PC-3 (cell line): Measurements from ENCODE around the gene SRGAP1. TPM values are rescaled to one million over a fixed set of nuclear protein-coding genes. Genes with fewer than 3 reads are reported as not detected.

ENCODE experiments used
- ATAC-seq: fragments of 200-7000 bp; cut with Tn5 transposase; 2 replicates; pipeline ENCODE4 v1.9.1; 2020; ENCODE audit warnings: mild to moderate bottlenecking, moderate library complexity
- BruUV-seq: library from RNA; stranded (reverse); fragments of 400-500 nt; replicated peaks from 2 replicates; lab custom pipeline; 2021; lab: Mats Ljungman, UMichigan
- CTCF ChIA-PET: fragments of 300-600 bp; sonication (Branson Sonifier 250); formaldehyde crosslinking; loops from one replicate; lab custom pipeline; 2022; ENCODE audit warnings: antibody characterized with exemption; lab: Charles Lee
- POLR2A ChIA-PET: fragments of 300-600 bp; sonication (Branson Sonifier 250); formaldehyde crosslinking; loops from one replicate; lab custom pipeline; 2022; ENCODE audit warnings: antibody characterized with exemption; ENCODE audit not compliant: unreplicated experiment; lab: Charles Lee
- DNase-seq: peaks from one replicate; pipeline ENCODE4 v3.0.0-alpha.2; 2015
- H2AFZ ChIP-seq: fragments of 300-600 bp; sonication (generic); 2 replicates; pipeline ENCODE4 v1.6.0; 2016; ENCODE audit warnings: antibody characterized with exemption, low read length
- H3F3A ChIP-seq: fragments of 300-600 bp; sonication (generic); one replicate; pipeline ENCODE4 v1.6.0; 2017; ENCODE audit warnings: antibody characterized with exemption, low read length, control low read depth, mild to moderate bottlenecking; ENCODE audit not compliant: unreplicated experiment
- H3K27ac ChIP-seq: fragments of 300-600 bp; sonication (generic); 2 replicates; pipeline ENCODE4 v1.5.1; 2016; ENCODE audit warnings: mild to moderate bottlenecking, low read length
- H3K27me3 ChIP-seq: fragments of 300-600 bp; sonication (generic); 2 replicates; pipeline ENCODE4 v1.6.1; 2016; ENCODE audit warnings: low read length, mixed read lengths
- H3K36me3 ChIP-seq: fragments of 300-600 bp; sonication (generic); 2 replicates; pipeline ENCODE4 v1.6.1; 2016; ENCODE audit warnings: low read depth, mixed run types, low read length, mixed read lengths
- H3K4me1 ChIP-seq: fragments of 300-600 bp; sonication (generic); 2 replicates; pipeline ENCODE4 v1.5.1; 2016; ENCODE audit warnings: low read length; ENCODE audit not compliant: insufficient read depth
- H3K4me2 ChIP-seq: fragments of 300-600 bp; sonication (generic); 2 replicates; pipeline ENCODE4 v1.6.0; 2016; ENCODE audit warnings: low read length
- H3K4me3 ChIP-seq: fragments of 300-600 bp; sonication (generic); 2 replicates; pipeline ENCODE4 v1.5.1; 2016; ENCODE audit warnings: mild to moderate bottlenecking, low read length, mixed read lengths
- H3K79me2 ChIP-seq: fragments of 300-600 bp; sonication (generic); 2 replicates; pipeline ENCODE4 v1.6.1; 2017; ENCODE audit warnings: low read length, mixed read lengths
- H3K9ac ChIP-seq: fragments of 300-600 bp; sonication (generic); 2 replicates; pipeline ENCODE4 v1.6.0; 2016; ENCODE audit warnings: mild to moderate bottlenecking, low read length
- H3K9me2 ChIP-seq: fragments of 300-600 bp; sonication (generic); replicated peaks from 2 replicates; pipeline ENCODE4 v1.6.1; 2016; ENCODE audit warnings: mixed run types, low read length, mixed read lengths
- H3K9me3 ChIP-seq: fragments of 300-600 bp; sonication (generic); 2 replicates; pipeline ENCODE4 v1.6.1; 2016; ENCODE audit warnings: low read length, mixed read lengths
- H4K20me1 ChIP-seq: fragments of 300-600 bp; sonication (generic); 2 replicates; pipeline ENCODE4 v1.6.1; 2016; ENCODE audit warnings: low read length, mixed read lengths
- EZH2 ChIP-seq: fragments of 300-600 bp; sonication (generic); IDR thresholded peaks from one replicate; pipeline ENCODE4 v1.6.1; 2017; ENCODE audit warnings: antibody characterized with exemption, mild to moderate bottlenecking, low read length; ENCODE audit not compliant: unreplicated experiment
- EZH2phosphoT487 ChIP-seq: fragments of 300-600 bp; sonication (generic); IDR thresholded peaks from 2 replicates; pipeline ENCODE4 v1.6.1; 2018; ENCODE audit warnings: mild to moderate bottlenecking, antibody characterized with exemption, low read length, borderline replicate concordance
- intact Hi-C: fragments of 100-400 bp; cut with micrococcal nuclease; formaldehyde crosslinking; loops from 2 replicates; pipeline ENCODE4 v1.9.0; 2023
- total RNA-seq: library from RNA; depleted of rRNA; stranded (reverse); fragments of >200 nt; gene quantifications from 2 replicates; pipeline ENCODE4 v1.2.3, GENCODE V29; 2014
- TF ChIP-seq, protein P1 (sequence below): fragments of 300-600 bp; sonication (generic); conservative IDR thresholded peaks from 2 replicates; pipeline ENCODE4 v1.5.1; 2017; ENCODE audit warnings: antibody characterized with exemption, low read depth, mild to moderate bottlenecking, low read length

Gene SRGAP1
- total RNA-seq, 1 experiment from 2014 or later: 11.0 TPM

DNA sequence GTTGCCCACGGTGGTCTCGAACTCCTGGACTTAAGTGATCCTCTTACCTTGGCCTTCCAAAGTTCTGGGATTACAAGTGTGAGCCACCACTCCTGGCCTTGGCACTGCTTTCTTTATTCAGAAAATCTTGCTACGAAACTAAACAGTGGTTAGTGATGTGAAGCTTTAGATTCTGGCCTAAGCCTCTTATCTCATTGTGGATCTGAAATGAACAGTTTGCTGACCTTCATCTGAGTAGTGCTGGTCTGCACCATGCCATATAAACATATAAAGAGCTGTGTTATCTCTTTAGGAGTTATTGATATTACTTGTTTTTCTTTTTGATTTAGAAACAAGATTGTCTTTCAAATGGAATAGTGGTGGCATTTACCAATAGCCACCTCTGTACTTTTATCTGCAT lies 22.6 kb downstream of the SRGAP1 start:
- H3K9ac ChIP-seq: no peak overlapping the region
- H3K9me3 ChIP-seq: no peaks in the 10 kb centered on the region
- no peak for TF ChIP-seq EZH2phosphoT487
- TF ChIP-seq, protein P1, sequence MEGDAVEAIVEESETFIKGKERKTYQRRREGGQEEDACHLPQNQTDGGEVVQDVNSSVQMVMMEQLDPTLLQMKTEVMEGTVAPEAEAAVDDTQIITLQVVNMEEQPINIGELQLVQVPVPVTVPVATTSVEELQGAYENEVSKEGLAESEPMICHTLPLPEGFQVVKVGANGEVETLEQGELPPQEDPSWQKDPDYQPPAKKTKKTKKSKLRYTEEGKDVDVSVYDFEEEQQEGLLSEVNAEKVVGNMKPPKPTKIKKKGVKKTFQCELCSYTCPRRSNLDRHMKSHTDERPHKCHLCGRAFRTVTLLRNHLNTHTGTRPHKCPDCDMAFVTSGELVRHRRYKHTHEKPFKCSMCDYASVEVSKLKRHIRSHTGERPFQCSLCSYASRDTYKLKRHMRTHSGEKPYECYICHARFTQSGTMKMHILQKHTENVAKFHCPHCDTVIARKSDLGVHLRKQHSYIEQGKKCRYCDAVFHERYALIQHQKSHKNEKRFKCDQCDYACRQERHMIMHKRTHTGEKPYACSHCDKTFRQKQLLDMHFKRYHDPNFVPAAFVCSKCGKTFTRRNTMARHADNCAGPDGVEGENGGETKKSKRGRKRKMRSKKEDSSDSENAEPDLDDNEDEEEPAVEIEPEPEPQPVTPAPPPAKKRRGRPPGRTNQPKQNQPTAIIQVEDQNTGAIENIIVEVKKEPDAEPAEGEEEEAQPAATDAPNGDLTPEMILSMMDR: no peak
- no peak for TF ChIP-seq EZH2
- no peaks in the 10 kb centered on the region for H4K20me1 ChIP-seq
- no peaks in the 10 kb centered on the region for H3F3A ChIP-seq
- CTCF ChIA-PET: no interaction called here
- BruUV-seq: no TSS peak
- H3K4me1 ChIP-seq: peaks cover 42% of the 10 kb centered on the region
- H3K9me2 ChIP-seq: no peaks in the 10 kb centered on the region
- H3K27ac ChIP-seq: no peak overlapping the region
- no peak overlapping the region for H2AFZ ChIP-seq
- DNase-seq (no peak), ATAC-seq (no peak)
- H3K4me3 ChIP-seq: no peak overlapping the region
- POLR2A ChIA-PET: no interaction called here
- intact Hi-C loops: no loop called here
- H3K4me2 ChIP-seq: no peak overlapping the region
- peaks cover 95% of the 10 kb centered on the region for H3K79me2 ChIP-seq
- H3K36me3 ChIP-seq: no peaks in the 10 kb centered on the region; the same call in 1 of the 2 replicates
- no peaks in the 10 kb centered on the region for H3K27me3 ChIP-seq

- H2AFZ ChIP-seq: no peak overlapping the region
- TF ChIP-seq EZH2: no peak
- peaks cover 16% of the 10 kb centered on the region for H3K4me1 ChIP-seq
- H3K4me3 ChIP-seq: no peak overlapping the region
- no peak overlapping the region for H3K27ac ChIP-seq
- no peaks in the 10 kb centered on the region for H3K27me3 ChIP-seq
- no peaks in the 10 kb centered on the region for H4K20me1 ChIP-seq
- no peaks in the 10 kb centered on the region; the same call in 1 of the 2 replicates for H3K36me3 ChIP-seq
- POLR2A ChIA-PET: interaction anchor here (0.6 to 0.7 kb wide), 3 partner anchors 26 to 319 kb away, joined by 3 to 4 read pairs (median 4); no protein-coding TSS in a partner anchor
- no peaks in the 10 kb centered on the region for H3K9me2 ChIP-seq
- CTCF ChIA-PET: interaction anchor here (0.6 kb wide), 1 partner anchor 64 kb away, joined by 3 read pairs; no protein-coding TSS in a partner anchor
- H3K9me3 ChIP-seq: no peaks in the 10 kb centered on the region
- ATAC-seq (peak; percentile 82), DNase-seq (peak; percentile 44)
- intact Hi-C loops: no loop called here
- no TSS peak for BruUV-seq
- H3K9ac ChIP-seq: no peak overlapping the region
- H3F3A ChIP-seq: no peaks in the 10 kb centered on the region
- H3K79me2 ChIP-seq: peaks cover 96% of the 10 kb centered on the region
- H3K4me2 ChIP-seq: peak overlapping the region; percentile 15
These were observed 25.2 kb downstream of the SRGAP1 start for GRCh38 chr12:63869656-63870055.

DNA sequence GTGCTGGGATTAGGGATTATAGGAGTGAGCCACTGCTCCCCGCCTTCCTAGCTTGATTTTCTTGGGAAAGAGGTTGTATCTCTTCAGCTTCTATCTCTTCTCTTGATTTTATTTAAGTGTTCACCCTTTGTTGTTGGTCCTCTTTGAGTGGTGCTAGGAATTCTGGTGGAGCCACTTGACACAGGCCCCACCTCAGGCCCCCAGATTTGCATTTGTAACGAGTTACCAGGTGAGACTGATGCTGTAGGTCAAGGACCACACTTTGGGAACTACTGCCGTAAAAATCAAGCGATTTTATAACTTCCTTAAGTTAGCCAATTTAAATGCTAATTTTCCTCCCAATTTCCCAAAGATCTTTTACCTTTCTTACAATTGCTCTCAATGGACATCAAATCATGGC lies 26.3 kb downstream of the SRGAP1 start:
- TF ChIP-seq EZH2 (no peak), EZH2phosphoT487 (no peak)
- TF ChIP-seq, protein P1: no peak
- intact Hi-C loops: no loop called here
- H3K9me3 ChIP-seq: no peaks in the 10 kb centered on the region
- no peaks in the 10 kb centered on the region; the same call in 1 of the 2 replicates for H3K36me3 ChIP-seq
- H4K20me1 ChIP-seq: no peaks in the 10 kb centered on the region
- no peak overlapping the region for H3K4me2 ChIP-seq
- H2AFZ ChIP-seq: no peak overlapping the region
- ChIA-PET POLR2A (no interaction called here), CTCF (no interaction called here)
- no peak overlapping the region for H3K9ac ChIP-seq
- no peak overlapping the region for H3K27ac ChIP-seq
- no peaks in the 10 kb centered on the region for H3K27me3 ChIP-seq
- H3K4me3 ChIP-seq: no peak overlapping the region
- peaks cover 14% of the 10 kb centered on the region for H3K4me1 ChIP-seq
- ATAC-seq (no peak), DNase-seq (no peak)
- no TSS peak for BruUV-seq
- no peaks in the 10 kb centered on the region for H3F3A ChIP-seq
- no peaks in the 10 kb centered on the region for H3K9me2 ChIP-seq
- H3K79me2 ChIP-seq: peaks cover 96% of the 10 kb centered on the region
